OCI-LY1 (cell line): ENCODE results near the gene GPRIN1.

Source experiments
- CTCF ChIP-seq: fragments of 200-600 bp; sonication (generic), shearing (Covaris generic); IDR thresholded peaks from 2 replicates; pipeline ENCODE4 v1.5.1; 2017; ENCODE audit warnings: mild to moderate bottlenecking, antibody characterized with exemption, low read length, moderate library complexity, mixed read lengths
- EZH2 ChIP-seq: fragments of 200-600 bp; sonication (generic), shearing (Covaris generic); IDR thresholded peaks from 2 replicates; pipeline ENCODE4 v1.8.0; 2017; ENCODE audit warnings: borderline replicate concordance, mixed run types, mild to moderate bottlenecking, antibody characterized with exemption, low read length, moderate library complexity, mixed read lengths

- TF ChIP-seq CTCF (no peak), EZH2 (no peak)
Measured at GRCh38 chr5:176644294-176644693, 34.3 kb upstream of the GPRIN1 start.
